C4-2B (cell line): Measurements from ENCODE around the gene RPUSD2.

Experiments used
- H3K27ac ChIP-seq: fragments of 450-650 bp; 2 replicates; pipeline ENCODE4 v1.5.1; 2017
- CTCF ChIP-seq: fragments of 450-650 bp; conservative IDR thresholded peaks from 2 replicates; pipeline ENCODE4 v1.5.1; 2017; ENCODE audit warnings: mild to moderate bottlenecking
- ZFX ChIP-seq: fragments of 450-650 bp; IDR thresholded peaks from 2 replicates; pipeline ENCODE4 v1.6.1; 2017

Gene RPUSD2

GRCh38 chr15:40618906-40619305, 49.8 kb downstream of the RPUSD2 start:
- TF ChIP-seq ZFX (no peak), CTCF (no peak)
- H3K27ac ChIP-seq: no peak overlapping the region

- TF ChIP-seq CTCF (no peak), ZFX (no peak)
- no peak overlapping the region for H3K27ac ChIP-seq
These were observed 54.3 kb downstream of the RPUSD2 start for GRCh38 chr15:40623361-40623760.
